ENCODE data around the gene CDC14B.

GRCh38 chr9:96487949-96488348 lies 131.7 kb downstream of the CDC14B start:
- TF ChIP-seq, protein P1, sequence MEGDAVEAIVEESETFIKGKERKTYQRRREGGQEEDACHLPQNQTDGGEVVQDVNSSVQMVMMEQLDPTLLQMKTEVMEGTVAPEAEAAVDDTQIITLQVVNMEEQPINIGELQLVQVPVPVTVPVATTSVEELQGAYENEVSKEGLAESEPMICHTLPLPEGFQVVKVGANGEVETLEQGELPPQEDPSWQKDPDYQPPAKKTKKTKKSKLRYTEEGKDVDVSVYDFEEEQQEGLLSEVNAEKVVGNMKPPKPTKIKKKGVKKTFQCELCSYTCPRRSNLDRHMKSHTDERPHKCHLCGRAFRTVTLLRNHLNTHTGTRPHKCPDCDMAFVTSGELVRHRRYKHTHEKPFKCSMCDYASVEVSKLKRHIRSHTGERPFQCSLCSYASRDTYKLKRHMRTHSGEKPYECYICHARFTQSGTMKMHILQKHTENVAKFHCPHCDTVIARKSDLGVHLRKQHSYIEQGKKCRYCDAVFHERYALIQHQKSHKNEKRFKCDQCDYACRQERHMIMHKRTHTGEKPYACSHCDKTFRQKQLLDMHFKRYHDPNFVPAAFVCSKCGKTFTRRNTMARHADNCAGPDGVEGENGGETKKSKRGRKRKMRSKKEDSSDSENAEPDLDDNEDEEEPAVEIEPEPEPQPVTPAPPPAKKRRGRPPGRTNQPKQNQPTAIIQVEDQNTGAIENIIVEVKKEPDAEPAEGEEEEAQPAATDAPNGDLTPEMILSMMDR (conservative IDR thresholded peaks at IDR 0.05; ENCODE audit: low read length), result no peak
- TF ChIP-seq EZH2phosphoT487 (IDR thresholded peaks at IDR 0.05; ENCODE audit: borderline replicate concordance), result no peak

Data from Loucy (cell line).